Measurements from ENCODE around the gene LGMN. TPM values are rescaled to one million over a fixed set of nuclear protein-coding genes. Genes with fewer than 3 reads are reported as not detected.

LGMN gene
- total and polyA plus RNA-seq, 9 of the 15 experiments (the other 6 are each of a cell fraction or from before 2014, with no cell fraction given): 0.05 to 1.4 (median 0.43) TPM; not detected in 2

DNA sequence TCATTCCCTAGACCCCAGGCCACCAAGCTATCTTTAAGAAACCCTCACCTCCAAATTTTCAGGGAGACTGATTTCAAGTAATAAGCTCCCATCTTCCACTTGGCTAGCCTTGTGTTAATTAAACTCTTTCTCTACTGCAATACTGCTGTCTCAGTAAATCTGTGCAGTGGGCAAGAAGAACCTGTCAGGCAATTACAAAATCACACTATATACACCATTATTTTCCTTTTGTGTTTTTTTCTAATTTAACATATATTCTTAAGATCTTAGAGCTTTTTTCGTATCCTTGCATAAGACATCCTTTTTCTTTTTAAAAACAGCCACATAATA is 38.0 kb upstream of the LGMN start:
- ChIA-PET CTCF (ENCODE audit: low intra/inter-chr PET ratio) (interaction anchor here (1.5 kb wide), 1 partner anchor 69 kb away, joined by 3 read pairs; no protein-coding TSS in a partner anchor), POLR2A (interaction anchor here (1.4 kb wide), 1 partner anchor 69 kb away, joined by 3 read pairs; no protein-coding TSS in a partner anchor)
- BruUV-seq (replicated peaks): no TSS peak
- in situ Hi-C loops (cut with MboI) (no loop called here), intact Hi-C loops (cut with micrococcal nuclease) (no loop called here)
- H3K27me3 ChIP-seq (ENCODE audit: control insufficient read depth in 2 of 2, insufficient read depth in 2 of 2, low read length in 2 of 2): no peaks in the 10 kb centered on the region
- no peaks in the 10 kb centered on the region for H3K9me1 ChIP-seq (ENCODE audit: control insufficient read depth, insufficient read depth, low read length)
- H3K4me1 ChIP-seq (replicated peaks in 1 of 2; ENCODE audit: control insufficient read depth in 2 of 2, insufficient read depth in 2 of 2, low read length in 2 of 2): peaks cover 0 to 11% of the 10 kb centered on the region in 2 experiments; a peak in 3 of 5 replicates
- ATAC-seq (no peak), DNase-seq (ENCODE audit: extremely low read depth in 1 of 4, low spot score in 3 of 4) (no peak), FAIRE-seq (no peak)
- H3K4me3 ChIP-seq: no peak overlapping the region
- peaks cover 5% of the 10 kb centered on the region for H3K9me3 ChIP-seq (replicated peaks; ENCODE audit: control insufficient read depth, insufficient read depth, low read depth, low read length)
- TF ChIP-seq ARID1B (IDR thresholded peaks at IDR 0.05): no peak
- no peak for TF ChIP-seq CHD4 (IDR thresholded peaks at IDR 0.05; ENCODE audit: insufficient read depth, insufficient replicate concordance, low read depth, low read length, poor library complexity, severe bottlenecking)
- TF ChIP-seq TRIM24 (IDR thresholded peaks at IDR 0.05): 0 out of 4 replicates have a peak, but pooled peaks of 1 of the 2 experiments have one; percentile 13
- no peak for TF ChIP-seq ZNF589 (CRISPR knock-in tag; IDR thresholded peaks at IDR 0.05; ENCODE audit: low read depth)
- TF ChIP-seq MEF2A (IDR thresholded peaks at IDR 0.05; ENCODE audit: control insufficient read depth, low read depth, low read length): no peak
- no peak for TF ChIP-seq KLF13 (tag; IDR thresholded peaks at IDR 0.05; ENCODE audit: borderline replicate concordance, low read depth)
- no peak for TF ChIP-seq PCBP2 (IDR thresholded peaks at IDR 0.05; ENCODE audit: low read depth, low read length, poor library complexity, severe bottlenecking)
- no peak for TF ChIP-seq FOXK1 (CRISPR knock-in tag; IDR thresholded peaks at IDR 0.05; ENCODE audit: borderline replicate concordance)
- peak in 1 of 2 experiments; percentile 54; a peak in 2 of 4 replicates for TF ChIP-seq KDM1A (IDR thresholded peaks at IDR 0.05)
- no peak for TF ChIP-seq GATAD2B (IDR thresholded peaks at IDR 0.05; ENCODE audit: borderline replicate concordance)
- TF ChIP-seq EHMT2 (IDR thresholded peaks at IDR 0.05): 0 out of 2 replicates have a peak, but pooled peaks have one; percentile 64
- no peak for TF ChIP-seq ATF1 (CRISPR knock-in tag; IDR thresholded peaks at IDR 0.05)
- TF ChIP-seq ATF1 (tag; IDR thresholded peaks at IDR 0.05): no peak
- no peak for TF ChIP-seq DDX20 (tag; IDR thresholded peaks at IDR 0.05; ENCODE audit: low read depth)
- TF ChIP-seq ZNF586 (CRISPR knock-in tag; conservative IDR thresholded peaks at IDR 0.05): no peak
- TF ChIP-seq MYBL2 (IDR thresholded peaks at IDR 0.05; ENCODE audit: low read depth): no peak
- no peak for TF ChIP-seq MYBL2 (CRISPR knock-in tag; IDR thresholded peaks at IDR 0.05; ENCODE audit: borderline replicate concordance)
- H3K4me2 ChIP-seq (ENCODE audit: insufficient read depth, low read length): peak overlapping the region; percentile 31; the same call in 1 of the 2 replicates
- H3K36me3 ChIP-seq (ENCODE audit: control insufficient read depth, insufficient read depth, low read length): no peaks in the 10 kb centered on the region
- H2AFZ ChIP-seq (ENCODE audit: low read depth, low read length): 0 out of 2 replicates have a peak overlapping the region, but pooled peaks have one; percentile 5
- peak overlapping the region; percentile 49; the same call in 2 of the 3 replicates for H3K27ac ChIP-seq (ENCODE audit: extremely low read depth, low read depth, low read length)
- WGBS (ENCODE audit: insufficient coverage, low coverage, missing lambda C conversion rate): 40% methylated on average over 1 of the region's 1 CpG
- H3K79me2 ChIP-seq (ENCODE audit: control insufficient read depth, insufficient read depth, low read length): no peaks in the 10 kb centered on the region
- H3K9ac ChIP-seq (ENCODE audit: insufficient read depth in 1 of 2, low read depth in 2 of 2, low read length in 2 of 2): no peak overlapping the region
- no peaks in the 10 kb centered on the region for H4K20me1 ChIP-seq (replicated peaks; ENCODE audit: control insufficient read depth, insufficient read depth, low read length)
